ENCODE results near the gene TRAF1. TPM values are rescaled to one million over a fixed set of nuclear protein-coding genes. Genes with fewer than 3 reads are reported as not detected.
A peak's percentile ranks its signal among the peaks of the same experiment; 100 is the strongest.

TRAF1 gene
- total and polyA plus RNA-seq, 5 experiments from 2014 or later = 3.7 to 126 (median 7.0) TPM

DNA sequence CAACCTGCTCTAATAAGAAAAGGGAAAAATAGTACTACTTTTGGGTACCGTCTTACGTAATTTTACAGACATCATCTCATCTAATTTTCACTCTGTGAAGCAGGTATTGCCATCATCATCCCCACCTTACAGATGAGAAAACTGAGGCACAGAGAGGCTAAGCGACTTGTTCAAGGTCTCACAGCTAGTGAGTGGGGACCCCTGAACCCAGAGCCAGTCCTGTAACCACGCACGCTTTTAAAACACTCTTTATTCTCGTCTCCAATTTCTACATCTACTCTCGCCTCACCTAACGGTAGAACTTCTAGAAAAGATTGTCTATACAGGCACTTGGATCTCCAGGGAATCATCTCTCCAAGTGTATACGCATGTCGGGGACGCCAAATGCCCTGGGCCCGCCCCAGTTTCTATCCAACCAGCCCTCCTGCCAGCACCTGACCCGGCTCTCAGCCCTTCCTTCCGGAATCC is 1.5 kb upstream of the TRAF1 start:
- Mint-ChIP-seq H3K9me3 (no peaks in the 10 kb centered on the region), H3K27ac (peak overlapping the region; percentile 95 to 100 (median 98)), H3K27me3 (no peaks in the 10 kb centered on the region), H3K4me3 (peak overlapping the region; percentile 92 to 97 (median 94)), H3K4me1 (peaks cover 42 to 90% (median 83%) of the 10 kb centered on the region in 4 donors), H3K36me3 (peaks cover 0 to 15% (median 13%) of the 10 kb centered on the region in 3 donors)
- ATAC-seq = peak in 1 of 2 donors; percentile 0
- POLR2A ChIA-PET = interaction anchor here (3.5 to 37.3 kb wide), 3 partner anchors 23 to 84 kb away, joined by 18 to 1842 read pairs (median 580); partner anchors contain the start of genes PHF19, PSMD5 and TRAF1
- peak in 2 of 10 donors; percentile 37 to 54 for DNase-seq

DNA sequence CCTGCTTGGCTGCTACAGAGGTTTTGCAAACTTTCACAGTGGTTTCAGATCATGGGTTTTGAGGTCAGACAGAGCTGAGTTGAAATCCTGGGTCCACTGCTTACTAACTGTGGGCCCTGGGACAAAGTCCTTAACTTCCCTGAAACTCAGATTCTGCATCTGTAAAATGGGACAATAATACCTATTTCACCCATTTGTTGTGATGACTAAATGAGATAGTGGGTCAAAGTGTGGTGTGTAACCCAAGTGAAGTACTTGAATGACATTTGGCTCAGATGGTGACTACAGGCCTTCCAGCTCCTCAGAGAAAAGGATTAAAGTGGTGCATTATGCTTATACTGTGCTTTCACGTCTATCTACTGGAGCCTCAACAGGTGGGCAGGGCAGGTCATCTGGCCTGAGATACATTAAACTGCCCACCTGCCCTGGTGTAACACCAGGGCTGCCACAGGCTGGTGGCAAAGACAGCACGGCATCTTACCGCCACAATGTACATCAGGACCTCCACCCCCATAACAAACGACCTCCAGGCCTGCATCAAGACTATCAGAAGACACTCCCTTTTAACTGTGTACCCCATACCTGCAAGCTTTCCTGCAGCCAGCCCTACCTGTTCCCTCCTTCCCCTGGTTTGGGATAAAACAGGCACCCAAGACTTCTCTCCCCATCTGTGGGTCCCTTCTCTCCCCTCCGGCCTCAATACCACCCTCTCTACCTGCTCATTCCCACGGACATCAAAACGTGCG is 846 bp upstream of the TRAF1 start:
- Mint-ChIP-seq H3K36me3 (peaks cover 0 to 20% (median 19%) of the 10 kb centered on the region in 3 donors), H3K4me3 (peak overlapping the region; percentile 92 to 97 (median 94)), H3K9me3 (no peaks in the 10 kb centered on the region), H3K27me3 (no peaks in the 10 kb centered on the region), H3K27ac (peak overlapping the region; percentile 95 to 100 (median 98)), H3K4me1 (peaks cover 43 to 90% (median 86%) of the 10 kb centered on the region in 4 donors)
- no peak for ATAC-seq
- POLR2A ChIA-PET = interaction anchor here (2.5 to 45.2 kb wide), 5 partner anchors 3 to 134 kb away, joined by 6 to 1842 read pairs (median 580); partner anchors contain the start of genes FBXW2, PHF19, PSMD5 and TRAF1
- no peak for DNase-seq

DNA sequence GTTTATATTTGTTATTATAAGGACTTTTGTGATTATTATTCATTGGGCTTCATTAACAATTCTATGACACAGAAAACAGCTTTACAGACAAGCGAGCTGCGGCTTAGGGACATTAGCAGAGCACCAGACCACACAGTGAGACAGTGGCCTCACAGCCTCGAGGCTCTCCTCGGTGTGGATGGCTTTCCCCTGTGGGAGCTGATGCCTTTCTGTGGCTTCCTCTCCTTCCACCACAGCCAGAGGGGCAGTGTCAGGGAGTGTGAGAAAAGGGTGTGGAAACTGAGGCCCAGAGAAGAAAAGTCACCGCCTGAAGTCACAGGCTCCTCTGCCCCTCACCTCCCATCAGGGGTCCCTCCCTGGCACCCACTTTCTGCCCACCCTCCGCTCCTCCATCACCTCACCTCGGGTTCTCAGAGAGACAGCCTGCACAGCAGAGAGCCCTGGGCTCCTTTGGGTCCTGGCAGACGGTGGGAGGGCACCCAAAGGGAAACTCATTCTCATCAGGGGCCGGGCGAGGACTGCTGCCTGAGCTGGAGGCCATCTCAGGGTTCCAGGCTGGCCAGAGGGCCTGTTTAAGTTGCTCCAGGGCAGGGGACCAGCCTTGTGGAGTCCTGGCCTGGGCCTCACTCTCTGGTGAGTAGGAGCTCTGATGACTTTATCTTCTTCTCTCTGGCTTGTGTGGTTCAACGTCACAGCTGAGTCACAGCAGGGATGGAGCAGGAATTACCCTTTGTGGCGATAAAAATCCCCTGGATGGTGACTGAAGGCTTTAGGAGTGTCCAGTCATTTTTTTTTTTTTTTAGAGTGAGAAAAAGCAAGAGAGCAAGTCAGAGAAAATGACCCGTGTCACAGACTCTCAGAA is 830 bp downstream of the TRAF1 start:
- Mint-ChIP-seq H3K4me1 (peaks cover 41 to 89% (median 87%) of the 10 kb centered on the region in 4 donors), H3K36me3 (peaks cover 0 to 32% (median 21%) of the 10 kb centered on the region in 3 donors), H3K4me3 (peak overlapping the region; percentile 92 to 97 (median 94)), H3K27ac (peak overlapping the region; percentile 95 to 100 (median 98)), H3K9me3 (no peaks in the 10 kb centered on the region), H3K27me3 (no peaks in the 10 kb centered on the region)
- peak; percentile 27 to 50 for ATAC-seq
- POLR2A ChIA-PET = interaction anchor here (0.7 to 45.2 kb wide), 6 partner anchors 1 to 133 kb away, joined by 3 to 1842 read pairs (median 293); partner anchors contain the start of genes FBXW2, PHF19, PSMD5 and TRAF1
- DNase-seq = peak in 5 of 10 donors; percentile 42 to 73 (median 65)

DNA sequence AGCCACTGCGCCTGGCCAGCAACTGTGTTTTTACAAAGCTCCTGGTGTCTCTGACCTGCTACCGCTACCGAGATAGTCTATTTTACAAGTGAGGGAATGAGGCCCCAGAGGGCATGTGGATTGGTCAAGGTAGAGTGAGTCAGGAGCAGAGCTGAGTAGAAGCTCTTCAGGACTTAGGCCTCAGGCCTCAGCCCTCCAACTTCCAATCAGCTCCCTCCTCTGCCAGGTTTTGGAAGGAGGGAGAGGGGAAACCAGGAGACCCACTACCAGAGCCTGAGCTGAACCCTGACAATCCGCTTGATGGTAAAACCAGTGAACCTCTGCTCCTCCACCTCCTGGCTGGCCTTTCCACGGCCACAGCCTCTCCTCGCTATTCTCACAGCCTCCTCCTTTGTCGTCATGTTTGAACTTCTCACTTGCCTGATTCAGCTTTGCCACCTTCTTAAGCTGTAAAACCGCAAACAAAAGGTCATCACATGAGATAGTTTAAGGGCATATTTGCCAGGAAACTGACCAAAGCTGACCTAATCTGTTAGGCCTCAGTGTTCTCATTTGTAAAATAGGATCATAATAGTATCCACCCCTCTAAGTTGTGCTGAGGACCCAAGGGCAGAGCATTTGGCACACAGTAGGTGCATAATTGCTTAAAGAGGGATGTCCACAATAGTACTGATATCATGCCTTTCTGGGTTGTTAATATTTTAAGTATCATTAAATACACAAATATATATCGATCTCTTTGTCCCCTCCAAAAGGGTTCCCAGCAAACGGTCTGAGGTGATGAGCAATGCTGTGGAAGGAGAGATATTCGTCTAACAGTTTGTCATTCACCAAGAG is 1.7 kb downstream of the TRAF1 start:
- DNase-seq (no peak), ATAC-seq (no peak)
- H3K9me3 Mint-ChIP-seq = no peaks in the 10 kb centered on the region
- H3K27ac Mint-ChIP-seq = peak overlapping the region; percentile 95 to 100 (median 98)
- peaks cover 41 to 90% (median 88%) of the 10 kb centered on the region in 4 donors for H3K4me1 Mint-ChIP-seq
- POLR2A ChIA-PET = interaction anchor here (2.5 to 45.2 kb wide), 4 partner anchors 0 to 132 kb away, joined by 6 to 1842 read pairs (median 1211); partner anchors contain the start of genes FBXW2, PHF19 and TRAF1
- H3K27me3 Mint-ChIP-seq = no peaks in the 10 kb centered on the region
- peak overlapping the region; percentile 92 to 97 (median 94) for H3K4me3 Mint-ChIP-seq
- peaks cover 0 to 36% (median 23%) of the 10 kb centered on the region in 3 donors for H3K36me3 Mint-ChIP-seq

DNA sequence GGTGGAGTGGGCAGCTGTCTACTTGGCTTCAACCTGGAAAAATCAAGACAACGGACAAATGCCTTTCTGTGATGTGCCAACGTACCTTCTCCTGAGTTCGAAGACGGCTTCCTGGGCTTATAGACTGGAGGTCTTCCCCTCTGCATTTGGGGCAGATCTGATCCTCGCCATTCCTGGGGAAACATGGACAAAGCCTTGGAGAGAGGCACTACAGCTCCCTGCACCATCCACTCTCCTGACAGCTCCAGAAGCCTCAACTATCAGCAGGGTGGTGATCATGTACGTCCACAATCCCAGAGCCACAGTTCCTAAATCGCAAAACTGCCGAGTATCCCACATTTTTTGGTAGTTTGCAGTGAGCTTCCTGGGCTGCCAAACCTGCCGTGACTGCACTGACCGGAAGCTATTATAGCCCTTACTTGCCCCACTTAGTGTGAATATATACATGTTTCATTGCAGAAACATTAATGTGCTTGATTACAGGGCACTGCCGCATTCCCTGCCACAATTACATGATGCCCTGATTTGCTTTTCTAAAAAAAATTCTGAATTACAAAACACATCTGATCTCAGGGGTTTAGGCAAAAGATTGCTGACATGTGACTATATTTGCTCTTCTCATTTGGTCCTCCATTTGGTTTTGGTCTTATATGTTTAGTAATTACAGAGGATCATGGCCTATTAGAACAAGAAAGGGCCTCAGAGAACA is 2.8 kb downstream of the TRAF1 start:
- Mint-ChIP-seq H3K27ac (peak overlapping the region; percentile 95 to 100 (median 98)), H3K4me3 (peak overlapping the region; percentile 92 to 97 (median 94)), H3K9me3 (no peaks in the 10 kb centered on the region), H3K27me3 (no peaks in the 10 kb centered on the region), H3K4me1 (peaks cover 47 to 92% (median 91%) of the 10 kb centered on the region in 4 donors), H3K36me3 (peaks cover 0 to 42% (median 23%) of the 10 kb centered on the region in 3 donors)
- ATAC-seq (no peak), DNase-seq (no peak)
- POLR2A ChIA-PET = interaction anchor here (20.7 to 45.2 kb wide), 3 partner anchors 1 to 51 kb away, joined by 580 to 1842 read pairs (median 1842); partner anchors contain the start of genes PHF19 and TRAF1

DNA sequence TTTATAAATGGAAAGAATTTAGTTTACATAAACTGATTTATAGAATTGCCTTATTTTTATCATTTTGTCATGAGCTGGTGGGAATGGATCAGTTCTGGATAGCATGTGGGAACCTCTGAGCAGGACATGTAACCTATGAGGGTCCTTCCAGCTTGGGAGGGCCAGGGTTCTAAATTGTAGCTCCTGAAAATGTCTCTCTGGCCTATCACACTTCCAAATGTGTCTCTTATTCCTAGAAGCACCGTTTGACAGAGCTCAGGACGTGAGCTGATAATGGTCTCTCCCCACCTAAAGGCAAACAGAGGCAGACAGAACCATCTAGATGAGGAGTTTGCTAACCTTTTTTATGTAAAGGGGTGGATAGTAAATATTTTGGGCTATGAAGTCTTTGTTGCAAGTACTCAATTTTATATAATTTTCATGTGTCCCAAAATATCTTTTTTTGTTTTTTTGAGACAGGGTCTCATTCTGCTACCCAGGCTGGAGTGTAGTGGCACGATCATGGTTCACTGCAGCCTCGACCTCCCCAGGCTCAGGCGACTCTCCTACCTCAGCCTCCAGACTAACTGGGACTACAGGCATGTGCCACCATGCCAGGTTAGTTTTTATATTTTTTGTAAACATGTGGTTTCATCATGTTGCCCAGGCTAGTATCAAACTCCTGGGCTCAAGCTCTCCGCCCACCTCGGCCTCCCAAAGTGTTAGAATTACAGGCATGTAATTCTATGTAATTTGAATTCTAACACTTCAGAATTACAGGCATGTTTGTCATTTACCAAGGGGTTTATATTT is 4.0 kb downstream of the TRAF1 start:
- ATAC-seq (no peak), DNase-seq (no peak)
- Mint-ChIP-seq H3K4me3 (peak overlapping the region; percentile 43 to 97 (median 86)), H3K4me1 (peaks cover 44 to 93% (median 91%) of the 10 kb centered on the region in 4 donors), H3K9me3 (peaks cover 0 to 3% (median 0%) of the 10 kb centered on the region in 9 donors), H3K36me3 (peaks cover 2 to 51% (median 31%) of the 10 kb centered on the region in 3 donors), H3K27ac (peak overlapping the region; percentile 45 to 100 (median 90)), H3K27me3 (no peaks in the 10 kb centered on the region)
- POLR2A ChIA-PET = interaction anchor here (20.7 to 45.2 kb wide), 3 partner anchors 2 to 50 kb away, joined by 580 to 1842 read pairs (median 1842); partner anchors contain the start of genes PHF19 and TRAF1

DNA sequence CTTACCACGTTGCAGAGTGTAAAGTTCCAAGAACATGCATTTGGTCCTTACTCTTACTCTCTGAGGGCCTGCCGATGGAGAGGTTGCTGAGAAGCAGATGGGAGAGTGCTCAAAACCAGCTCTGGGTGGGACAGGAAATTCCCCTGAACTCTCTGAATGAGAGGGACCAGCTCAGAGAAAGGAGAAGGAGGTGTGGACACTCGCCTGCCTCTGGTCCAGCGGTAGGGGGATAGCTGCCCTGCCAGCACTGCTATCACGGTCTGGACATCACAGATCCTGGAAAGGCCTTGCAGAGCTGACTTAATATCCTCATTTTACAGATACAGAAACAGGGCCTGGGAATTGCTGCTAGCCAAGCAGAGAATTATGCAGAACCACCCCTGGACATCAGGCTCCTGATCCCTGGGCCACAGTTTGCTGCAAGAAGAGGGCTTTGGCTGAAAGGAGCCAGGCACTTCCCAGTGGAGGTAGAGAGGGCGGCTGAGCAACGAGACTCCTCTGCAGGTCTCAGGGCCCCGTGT is 4.9 kb downstream of the TRAF1 start:
- Mint-ChIP-seq H3K4me1 (peaks cover 45 to 93% (median 91%) of the 10 kb centered on the region in 4 donors), H3K9me3 (peaks cover 0 to 3% (median 0%) of the 10 kb centered on the region in 9 donors), H3K27me3 (no peaks in the 10 kb centered on the region), H3K27ac (peak overlapping the region; percentile 82 to 100 (median 94)), H3K36me3 (peaks cover 11 to 59% (median 40%) of the 10 kb centered on the region in 3 donors), H3K4me3 (peak overlapping the region; percentile 61 to 94 (median 86))
- POLR2A ChIA-PET = interaction anchor here (20.7 to 45.2 kb wide), 3 partner anchors 3 to 49 kb away, joined by 580 to 1842 read pairs (median 1842); partner anchors contain the start of genes PHF19 and TRAF1
- DNase-seq (no peak), ATAC-seq (no peak)

DNA sequence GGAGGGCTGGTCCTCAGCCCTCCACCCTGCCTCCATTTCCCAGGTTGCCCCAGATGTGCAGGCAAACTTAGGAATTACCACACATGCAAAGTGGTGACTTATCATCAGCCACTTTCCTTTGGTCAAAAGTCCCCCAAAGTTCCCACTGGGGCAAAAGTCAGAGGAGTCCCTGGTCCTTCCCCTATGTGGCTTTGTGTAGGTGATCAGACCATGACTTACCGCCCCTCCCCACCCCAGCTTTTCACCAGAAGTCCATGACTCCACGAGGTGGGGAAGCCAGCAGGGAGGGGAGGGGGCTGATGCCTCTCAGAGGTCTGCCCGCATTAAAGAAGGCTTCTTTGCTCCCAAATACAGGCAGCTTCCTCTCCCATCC is 5.8 kb downstream of the TRAF1 start:
- peak overlapping the region; percentile 87 to 100 (median 94) for H3K27ac Mint-ChIP-seq
- peaks cover 11 to 63% (median 35%) of the 10 kb centered on the region in 3 donors for H3K36me3 Mint-ChIP-seq
- H3K27me3 Mint-ChIP-seq = no peaks in the 10 kb centered on the region
- POLR2A ChIA-PET = interaction anchor here (20.7 to 45.2 kb wide), 3 partner anchors 4 to 48 kb away, joined by 580 to 1842 read pairs (median 1842); partner anchors contain the start of genes PHF19 and TRAF1
- H3K4me3 Mint-ChIP-seq = peak overlapping the region; percentile 61 to 94 (median 86)
- no peak for ATAC-seq
- peaks cover 0 to 3% (median 0%) of the 10 kb centered on the region in 9 donors for H3K9me3 Mint-ChIP-seq
- H3K4me1 Mint-ChIP-seq = peaks cover 39 to 93% (median 91%) of the 10 kb centered on the region in 4 donors
- DNase-seq = no peak

DNA sequence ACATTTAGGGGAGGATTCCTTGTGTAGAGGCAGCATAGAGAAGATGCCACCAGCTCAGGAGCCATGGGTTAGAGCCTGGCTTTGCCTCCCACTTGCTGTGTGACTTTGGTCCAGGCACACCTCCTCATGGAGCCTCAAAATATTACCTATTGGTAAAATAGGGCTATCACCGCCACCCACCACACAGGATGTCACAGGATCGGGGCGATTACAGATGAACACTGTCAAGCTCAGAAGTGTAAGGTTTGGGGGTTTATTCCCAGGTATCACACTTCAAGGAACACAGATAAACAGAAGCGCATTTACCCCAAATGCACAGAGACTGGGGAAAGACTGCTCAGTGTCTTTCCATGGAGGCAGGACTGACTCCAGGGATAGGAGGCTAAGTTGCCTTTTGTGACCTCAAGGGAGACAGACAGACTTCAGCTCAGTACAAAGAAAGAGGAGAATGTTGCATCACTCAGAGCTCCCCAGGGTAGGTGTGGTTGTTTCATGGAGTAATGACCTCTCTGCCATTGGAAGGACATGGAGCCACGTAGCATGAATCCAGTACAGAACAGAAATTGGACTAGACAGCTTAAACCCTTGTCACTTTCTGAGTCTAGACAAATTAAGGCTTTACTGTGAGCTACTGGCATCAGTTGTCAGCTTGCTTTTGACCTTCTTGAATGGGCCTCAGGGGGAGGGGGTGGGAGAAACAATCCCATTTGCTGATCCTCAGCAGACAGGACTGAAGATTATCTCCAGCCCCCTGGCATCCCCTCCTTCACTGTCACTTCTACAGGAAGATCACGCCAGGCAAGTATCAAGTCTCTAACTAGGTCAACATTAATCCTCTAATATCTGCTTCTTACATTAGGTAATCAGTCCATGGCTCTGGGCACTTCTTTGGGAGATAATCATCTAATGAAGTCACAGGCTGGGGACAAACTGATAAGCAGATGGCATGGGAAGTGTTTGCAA is 6.5 kb downstream of the TRAF1 start:
- ATAC-seq (peak in 1 of 2 donors; percentile 35), DNase-seq (no peak)
- H3K4me3 Mint-ChIP-seq = peak overlapping the region; percentile 49 to 94 (median 84)

More for the DNA sequence above, 6.5 kb downstream of the TRAF1 start:
- Mint-ChIP-seq H3K27me3 (no peaks in the 10 kb centered on the region), H3K4me1 (peaks cover 38 to 95% (median 91%) of the 10 kb centered on the region in 4 donors), H3K27ac (peak overlapping the region; percentile 84 to 100 (median 94)), H3K36me3 (peaks cover 11 to 67% (median 35%) of the 10 kb centered on the region in 3 donors), H3K9me3 (peaks cover 0 to 3% (median 0%) of the 10 kb centered on the region in 9 donors)
- POLR2A ChIA-PET = interaction anchor here (20.7 to 45.2 kb wide), 3 partner anchors 5 to 48 kb away, joined by 580 to 1842 read pairs (median 1842); partner anchors contain the start of genes PHF19 and TRAF1
